Spleen (tissue), 11 donors: ENCODE data around the gene S100A13. TPM values are rescaled to one million over a fixed set of nuclear protein-coding genes. Genes with fewer than 3 reads are reported as not detected.

Experiments used
- DNase-seq: peaks from one replicate; pipeline ENCODE4 v3.0.0-alpha.2; 2020
- H3K27ac ChIP-seq, 8 donors: fragments of 200-600 bp; sonication (generic) in 7 of 8; 1 replicate in 4 of 8; 2 replicates in 4 of 8; pipeline versions ENCODE4 v1.5.0 to v1.8.0; 2016 to 2021; ENCODE audit warnings: inconsistent platforms in 4 of 8, mild to moderate bottlenecking in 4 of 8, moderate library complexity in 1 of 8
- H3K27me3 ChIP-seq, 7 donors: fragments of 200-600 bp; sonication (generic) in 6 of 7; replicated peaks in 1 of 7; 1 replicate in 4 of 7; 2 replicates in 3 of 7; pipeline versions ENCODE4 v1.5.0 to v1.8.0; 2016 to 2021; ENCODE audit warnings: inconsistent platforms in 3 of 7, mild to moderate bottlenecking in 1 of 7
- H3K36me3 ChIP-seq, 6 donors: fragments of 200-600 bp; sonication (generic) in 5 of 6; 1 replicate in 4 of 6; 2 replicates in 2 of 6; pipeline versions ENCODE4 v1.5.0 to v1.8.0; 2016 to 2021; ENCODE audit warnings: inconsistent platforms in 2 of 6
- H3K4me1 ChIP-seq, 6 donors: fragments of 200-600 bp; sonication (generic) in 5 of 6; 1 replicate in 3 of 6; 2 replicates in 3 of 6; pipeline versions ENCODE4 v1.5.0 to v1.8.0; 2016 to 2021; ENCODE audit warnings: inconsistent platforms in 3 of 6
- H3K4me3 ChIP-seq, 8 donors: fragments of 200-600 bp; sonication (generic) in 7 of 8; 1 replicate in 4 of 8; 2 replicates in 4 of 8; pipeline versions ENCODE4 v1.5.0 to v1.8.0; 2016 to 2021; ENCODE audit warnings: inconsistent platforms in 4 of 8, mild to moderate bottlenecking in 4 of 8, moderate library complexity in 2 of 8
- H3K9me3 ChIP-seq, 8 donors: fragments of 200-600 bp; sonication (generic) in 7 of 8; 1 replicate in 4 of 8; 2 replicates in 4 of 8; pipeline versions ENCODE4 v1.5.0 to v1.8.0; 2016 to 2021; ENCODE audit warnings: inconsistent platforms in 4 of 8
- CTCF ChIP-seq, 11 experiments: fragments of 200-600 bp in 7 of 11; fragments of 450-650 bp in 4 of 11; sonication (generic) in 4 of 11; IDR thresholded peaks in 8 of 11; conservative IDR thresholded peaks in 3 of 11; 1 replicate in 7 of 11; 2 replicates in 4 of 11; pipeline versions ENCODE4 v1.4.0 to v1.8.0; 2016 to 2021; ENCODE audit warnings: antibody characterized with exemption in 11 of 11, inconsistent platforms in 4 of 11, mild to moderate bottlenecking in 1 of 11
- POLR2A ChIP-seq, 3 donors: fragments of 450-650 bp; IDR thresholded peaks; one replicate each; pipeline ENCODE4 v1.5.1; 2017; ENCODE audit warnings: antibody characterized with exemption in 3 of 3, mild to moderate bottlenecking in 1 of 3
- POLR2AphosphoS5 ChIP-seq, 3 donors: sonication (generic); formaldehyde crosslinking; IDR thresholded peaks; one replicate each; pipeline ENCODE4 v1.5.1; 2017; ENCODE audit warnings: antibody characterized with exemption in 3 of 3
- WGBS, 5 donors: extraction: QIAGEN DNeasy Blood & Tissue Kit in 3 of 5; methylation state at CpG; one replicate each; pipeline versions ENCODE4 v1.1.5 to v1.1.7; 2013 to 2018; 5-methylcytosine and 5-hydroxymethylcytosine counted together
- intact Hi-C: fragments of 100-400 bp; cut with DNase I; formaldehyde crosslinking; loops from one replicate; pipeline ENCODE4 v1.15.0; 2023; ENCODE audit warnings: low total_unique reads
- polyA plus RNA-seq, 3 donors: library from polyadenylated mRNA; stranded (reverse); fragments of 200-250 nt; gene quantifications; one replicate each; pipeline ENCODE4 v1.2.1, GENCODE V29; 2013
- total RNA-seq, 7 donors: library from RNA; depleted of rRNA in 3 of 7; stranded (reverse); fragments of >200 nt in 3 of 7; fragmentation: NEBNext Ultra II Directional in 4 of 7; extraction: Animal tissue kit (Norgen Biotek cat#: 25700) in 4 of 7; gene quantifications; one replicate each; pipeline versions ENCODE4 v1.1.0 to v1.2.1, GENCODE V29; 2016 to 2021
- donor health status: healthy with polysubstance abuse.
- donor health status: DM: no; HTN: no; CAD: no; lungs with moderate emphysema.
- donor health status: DM: no; HTN: no; CAD: no.
- donor health status: Bipolar disorder and iron deficiency.
- donor health status: healthy.
- donor health status: DM: no; HTN: no; CAD: no.
- donor health status: DM: yes; HTN: yes; CAD: no.

Gene S100A13
- total and polyA plus RNA-seq, 10 donors, result 48.8 to 146 (median 75.5) TPM

GRCh38 chr1:153612111-153612754 is 15.1 kb downstream of the S100A13 start:
- Histone ChIP-seq H3K27ac (peak overlapping the region in 7 of 8 donors; percentile 61 to 95 (median 76)), H3K36me3 (peaks cover 0 to 5% (median 0%) of the 10 kb centered on the region in 6 donors), H3K4me3 (peak overlapping the region in 6 of 8 donors; percentile 23 to 62 (median 32)), H3K9me3 (no peaks in the 10 kb centered on the region), H3K4me1 (peaks cover 11 to 81% (median 43%) of the 10 kb centered on the region in 6 donors), H3K27me3 (no peaks in the 10 kb centered on the region)
- no peak for TF ChIP-seq POLR2AphosphoS5 (IDR thresholded peaks at IDR 0.05)
- TF ChIP-seq CTCF (IDR thresholded peaks at IDR 0.05 in 8 of 11, conservative IDR thresholded peaks at IDR 0.05 in 3 of 11), result no peak
- TF ChIP-seq POLR2A (IDR thresholded peaks at IDR 0.05), result no peak
- intact Hi-C loops, result no loop called here
- WGBS, 5 donors, result 64 to 88% (median 82%) methylated on average over 11 of the region's 11 CpGs
- DNase-seq, result peak; percentile 57

GRCh38 chr1:153611356-153611755 is 15.9 kb downstream of the S100A13 start:
- intact Hi-C loops, result no loop called here
- Histone ChIP-seq H3K36me3 (peaks cover 0 to 14% (median 0%) of the 10 kb centered on the region in 6 donors), H3K27me3 (no peaks in the 10 kb centered on the region), H3K4me3 (peak overlapping the region in 5 of 8 donors; percentile 19 to 62 (median 36)), H3K27ac (peak overlapping the region in 5 of 8 donors; percentile 10 to 95 (median 88)), H3K4me1 (peaks cover 7 to 81% (median 42%) of the 10 kb centered on the region in 6 donors), H3K9me3 (no peaks in the 10 kb centered on the region)
- no peak for DNase-seq
- WGBS, 5 donors, result 71 to 85% (median 78%) methylated on average over 1 of the region's 1 CpG
- TF ChIP-seq CTCF (IDR thresholded peaks at IDR 0.05 in 8 of 11, conservative IDR thresholded peaks at IDR 0.05 in 3 of 11) (no peak), POLR2AphosphoS5 (IDR thresholded peaks at IDR 0.05) (no peak)

- TF ChIP-seq CTCF (IDR thresholded peaks at IDR 0.05 in 8 of 11, conservative IDR thresholded peaks at IDR 0.05 in 3 of 11) (no peak), POLR2AphosphoS5 (IDR thresholded peaks at IDR 0.05) (no peak)
- Histone ChIP-seq H3K9me3 (no peaks in the 10 kb centered on the region), H3K4me1 (peaks cover 5 to 81% (median 37%) of the 10 kb centered on the region in 6 donors), H3K27me3 (no peaks in the 10 kb centered on the region), H3K27ac (peak overlapping the region; percentile 48 to 95 (median 88)), H3K4me3 (peak overlapping the region in 4 of 8 donors; percentile 19 to 62 (median 40)), H3K36me3 (peaks cover 0 to 19% (median 0%) of the 10 kb centered on the region in 6 donors)
- no peak for DNase-seq
- intact Hi-C loops, result no loop called here
- WGBS, 5 donors, result 77 to 84% (median 81%) methylated on average over 7 of the region's 7 CpGs
Measured at GRCh38 chr1:153610811-153611301, 16.4 kb downstream of the S100A13 start.

GRCh38 chr1:153610334-153610733 is 17.0 kb downstream of the S100A13 start:
- H3K36me3 ChIP-seq, result peaks cover 0 to 24% (median 0%) of the 10 kb centered on the region in 6 donors
- no peaks in the 10 kb centered on the region for H3K9me3 ChIP-seq
- H3K4me1 ChIP-seq, result peaks cover 5 to 78% (median 36%) of the 10 kb centered on the region in 6 donors

More at GRCh38 chr1:153610334-153610733, 17.0 kb downstream of the S100A13 start:
- intact Hi-C loops, result no loop called here
- WGBS, 5 donors, result 38 to 66% (median 53%) methylated on average over 4 of the region's 4 CpGs
- H3K4me3 ChIP-seq, result peak overlapping the region in 2 of 8 donors; percentile 43 to 62
- no peak for TF ChIP-seq POLR2AphosphoS5 (IDR thresholded peaks at IDR 0.05)
- TF ChIP-seq CTCF (IDR thresholded peaks at IDR 0.05 in 8 of 11, conservative IDR thresholded peaks at IDR 0.05 in 3 of 11), result no peak
- TF ChIP-seq POLR2A (IDR thresholded peaks at IDR 0.05), result no peak
- peak; percentile 52 for DNase-seq
- H3K27ac ChIP-seq, result peak overlapping the region; percentile 48 to 95 (median 88)
- no peaks in the 10 kb centered on the region for H3K27me3 ChIP-seq
